LNCaP clone FGC (cell line): Measurements from ENCODE around the gene MRTFB.

Experiments used
- DNase-seq: peaks from one replicate; pipeline ENCODE4 v3.0.0-alpha.2; 2011; ENCODE audit warnings: low read depth
- H3K4me3 ChIP-seq: 2 replicates; pipeline ENCODE4 v1.5.1; 2011; ENCODE audit warnings: mild to moderate bottlenecking, low read depth, low read length, control low read depth
- TF ChIP-seq, protein P1 (sequence below): IDR thresholded peaks from 2 replicates; pipeline ENCODE4 v1.5.1; 2012; ENCODE audit warnings: mild to moderate bottlenecking; ENCODE audit not compliant: control insufficient read depth, insufficient read depth; ENCODE audit errors: extremely low read depth

The MRTFB gene

DNA sequence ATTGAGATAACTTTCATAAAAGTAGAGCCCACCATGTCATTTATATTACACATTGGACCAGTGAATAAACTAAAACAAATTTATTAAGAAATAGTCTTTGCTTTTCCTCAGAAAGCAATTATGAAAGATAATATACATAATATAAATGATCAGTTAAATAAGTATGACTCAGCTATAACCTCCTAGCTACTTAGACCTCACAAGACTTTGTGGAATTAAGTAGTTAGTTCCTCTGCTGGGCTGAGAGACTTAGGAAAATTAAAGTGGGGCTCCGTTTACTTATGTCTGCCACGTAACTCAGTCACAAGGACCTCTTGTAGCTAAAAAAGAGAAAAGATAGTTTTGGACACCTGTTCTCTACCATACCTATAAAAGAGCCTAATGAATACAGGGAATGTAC lies 76.9 kb downstream of the MRTFB start:
- TF ChIP-seq, protein P1, sequence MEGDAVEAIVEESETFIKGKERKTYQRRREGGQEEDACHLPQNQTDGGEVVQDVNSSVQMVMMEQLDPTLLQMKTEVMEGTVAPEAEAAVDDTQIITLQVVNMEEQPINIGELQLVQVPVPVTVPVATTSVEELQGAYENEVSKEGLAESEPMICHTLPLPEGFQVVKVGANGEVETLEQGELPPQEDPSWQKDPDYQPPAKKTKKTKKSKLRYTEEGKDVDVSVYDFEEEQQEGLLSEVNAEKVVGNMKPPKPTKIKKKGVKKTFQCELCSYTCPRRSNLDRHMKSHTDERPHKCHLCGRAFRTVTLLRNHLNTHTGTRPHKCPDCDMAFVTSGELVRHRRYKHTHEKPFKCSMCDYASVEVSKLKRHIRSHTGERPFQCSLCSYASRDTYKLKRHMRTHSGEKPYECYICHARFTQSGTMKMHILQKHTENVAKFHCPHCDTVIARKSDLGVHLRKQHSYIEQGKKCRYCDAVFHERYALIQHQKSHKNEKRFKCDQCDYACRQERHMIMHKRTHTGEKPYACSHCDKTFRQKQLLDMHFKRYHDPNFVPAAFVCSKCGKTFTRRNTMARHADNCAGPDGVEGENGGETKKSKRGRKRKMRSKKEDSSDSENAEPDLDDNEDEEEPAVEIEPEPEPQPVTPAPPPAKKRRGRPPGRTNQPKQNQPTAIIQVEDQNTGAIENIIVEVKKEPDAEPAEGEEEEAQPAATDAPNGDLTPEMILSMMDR, result no peak
- DNase-seq, result no peak
- no peak overlapping the region for H3K4me3 ChIP-seq

DNA sequence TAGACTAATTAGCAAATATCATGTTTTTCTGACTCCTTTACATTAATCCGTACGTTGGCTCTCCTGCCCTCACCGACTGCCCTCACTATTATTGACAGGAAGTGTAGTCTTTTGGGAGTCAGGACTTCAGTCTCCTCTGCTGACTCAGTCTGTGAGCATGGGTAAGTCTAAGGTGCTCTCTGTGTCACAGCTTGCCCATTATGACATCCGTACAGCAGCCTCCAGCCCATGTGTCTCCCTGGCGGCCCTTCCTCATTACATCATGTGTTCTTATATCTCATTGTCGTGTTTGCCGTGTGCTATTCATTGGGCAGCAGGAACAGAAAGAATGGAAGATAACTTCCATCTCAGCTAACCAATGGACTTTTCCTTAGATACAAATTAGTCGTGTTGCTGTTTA lies 77.5 kb downstream of the MRTFB start:
- DNase-seq, result no peak

DNA sequence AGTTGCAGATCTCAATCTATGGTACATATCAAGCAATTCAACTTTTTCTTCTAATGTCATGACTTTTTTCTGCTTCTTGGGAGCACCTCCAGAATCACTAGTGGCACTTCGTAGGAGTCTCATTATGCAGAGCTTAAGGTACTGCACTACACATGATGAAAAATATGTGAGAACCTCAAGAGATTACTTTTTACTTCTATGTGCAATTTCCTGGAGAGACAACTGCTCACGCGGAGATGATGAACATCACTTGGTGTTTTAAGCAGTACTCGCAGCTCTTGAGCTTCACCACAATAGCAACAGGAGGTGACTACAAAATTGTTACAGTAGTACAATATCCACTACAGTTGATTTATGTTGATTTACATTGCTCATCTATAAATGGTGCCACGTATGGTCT lies 79.7 kb downstream of the MRTFB start:
- no peak for DNase-seq
- no peak overlapping the region for H3K4me3 ChIP-seq

More for the DNA sequence above, 77.5 kb downstream of the MRTFB start:
- H3K4me3 ChIP-seq, result no peak overlapping the region
- TF ChIP-seq, protein P1, result no peak

DNA sequence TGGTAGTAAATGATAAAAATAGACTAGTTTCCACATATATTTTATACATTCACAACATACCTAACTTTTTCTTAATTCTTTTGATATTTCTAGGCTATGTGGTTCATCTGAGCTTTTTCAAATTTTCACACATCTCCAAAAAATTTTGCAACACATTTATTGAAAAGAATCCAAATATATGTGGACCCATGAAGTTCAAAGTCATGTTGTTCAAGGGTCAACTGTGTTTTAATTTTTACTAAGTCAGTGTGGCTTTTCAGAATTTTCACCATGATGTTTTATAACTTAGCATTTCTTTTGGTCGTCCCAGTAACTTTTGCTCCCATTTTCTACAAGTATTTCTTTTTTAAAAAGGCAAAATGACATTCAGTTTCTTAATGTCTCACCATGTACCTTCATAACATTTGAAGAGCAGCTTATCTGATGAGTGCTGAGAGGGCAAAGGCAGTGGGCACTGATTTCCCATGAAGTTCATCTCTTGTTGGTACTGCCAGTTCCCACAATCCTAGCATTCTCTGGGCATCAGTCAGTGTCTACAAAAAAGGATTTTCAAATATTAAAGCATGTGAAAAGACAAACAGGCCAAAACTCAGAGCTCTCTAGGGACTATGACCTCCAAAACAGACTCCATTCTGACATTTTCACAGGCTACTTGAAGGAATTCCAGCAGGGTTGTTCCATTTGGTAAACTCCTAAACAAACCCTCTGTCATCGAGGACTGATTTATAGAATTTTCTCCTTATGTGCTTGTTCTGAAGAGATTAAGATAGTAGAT lies 80.3 kb downstream of the MRTFB start:
- TF ChIP-seq, protein P1, result no peak
- DNase-seq, result no peak
- H3K4me3 ChIP-seq, result no peak overlapping the region

More for the DNA sequence above, 79.7 kb downstream of the MRTFB start:
- TF ChIP-seq, protein P1, result no peak

DNA sequence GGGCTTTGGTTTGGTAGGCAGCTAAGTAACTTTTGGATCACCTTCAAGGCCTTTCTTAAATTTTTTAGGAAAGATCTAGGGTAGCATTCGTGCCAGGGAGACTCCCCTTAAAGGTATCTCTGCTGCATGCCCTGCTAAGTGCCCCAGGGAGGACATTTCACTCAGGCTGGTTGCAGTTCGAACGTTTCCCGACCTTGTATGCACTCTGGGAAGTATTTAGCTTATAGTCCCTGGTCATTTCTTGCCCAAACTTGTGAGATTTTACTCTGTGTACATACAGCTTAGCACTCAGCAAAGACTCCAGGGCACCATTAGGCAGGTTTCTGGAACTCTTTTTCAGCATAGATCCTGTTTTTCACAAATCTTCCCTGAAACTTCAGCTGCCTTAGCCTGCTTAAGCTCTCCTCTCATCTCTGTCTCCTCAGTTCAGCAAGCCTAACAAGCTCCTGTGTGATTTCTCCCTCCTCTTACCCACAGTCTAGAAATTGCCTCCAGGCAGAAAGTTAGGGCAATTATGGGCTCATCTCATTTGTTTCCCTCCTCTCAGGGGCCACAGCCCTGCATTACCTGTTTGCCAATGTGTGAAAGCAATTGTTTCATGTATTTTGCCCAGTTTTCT lies 84.6 kb downstream of the MRTFB start:
- no peak overlapping the region for H3K4me3 ChIP-seq
- no peak for DNase-seq
- TF ChIP-seq, protein P1, result no peak

DNA sequence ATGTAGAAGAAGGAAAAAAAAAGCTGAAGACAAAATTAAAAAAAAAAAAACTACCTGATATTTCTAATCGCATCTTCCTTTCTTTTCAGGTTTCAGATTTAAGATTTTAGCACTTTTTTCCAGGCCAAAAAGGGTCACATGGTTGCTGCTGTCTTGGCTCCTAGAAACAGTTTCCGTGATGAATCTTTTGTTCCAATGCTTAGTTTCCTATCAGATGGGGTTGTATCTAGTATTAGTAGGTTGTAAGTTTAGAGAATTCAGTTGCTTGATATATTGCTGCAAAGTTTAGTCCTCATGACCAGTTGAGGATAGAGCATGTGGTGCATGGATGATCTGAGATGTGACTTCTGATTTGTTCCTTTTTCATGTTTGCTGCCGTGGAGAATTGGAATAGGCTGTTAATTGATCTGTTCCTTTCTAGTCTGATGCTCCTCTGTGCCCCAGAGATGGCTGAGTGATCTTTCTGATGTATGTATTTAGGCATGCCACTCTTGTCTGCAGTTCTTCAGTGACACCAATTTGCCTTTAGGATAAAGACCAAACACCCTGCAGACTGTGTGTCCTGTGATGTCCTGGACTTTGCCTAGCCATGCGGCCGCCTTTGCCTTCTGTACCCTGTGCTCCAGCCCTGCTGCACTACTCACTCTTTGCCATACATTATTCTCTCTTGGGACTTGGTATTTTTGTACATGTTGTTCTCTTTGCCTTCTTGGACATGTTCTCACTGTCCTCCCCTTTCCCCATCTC lies 94.0 kb downstream of the MRTFB start:
- H3K4me3 ChIP-seq, result no peak overlapping the region
- DNase-seq, result no peak

More for the DNA sequence above, 94.0 kb downstream of the MRTFB start:
- TF ChIP-seq, protein P1, result no peak
